SK-N-SH treated with all-trans-retinoic acid at 6 μM for 48 hours (cell line): ENCODE measurements around the gene ARSK.

Experiments
- TCF4 ChIP-seq: fragments of 250-450 bp; sonication (Bioruptor Pico); IDR thresholded peaks from 2 replicates; pipeline ENCODE4 v1.8.0; 2021; ENCODE audit warnings: mild to moderate bottlenecking, moderate library complexity, borderline replicate concordance
- ZFP3 ChIP-seq: fragments of 250-450 bp; sonication (Bioruptor Pico); IDR thresholded peaks from 2 replicates; pipeline ENCODE4 v1.5.0; 2020; ENCODE audit warnings: mild to moderate bottlenecking, moderate library complexity
- ZFP30 ChIP-seq: fragments of 450-650 bp; formaldehyde crosslinking; IDR thresholded peaks from 2 replicates; pipeline ENCODE4 v1.5.0; 2022; ENCODE audit warnings: mild to moderate bottlenecking, moderate library complexity
- ZNF565 ChIP-seq: fragments of 450-650 bp; formaldehyde crosslinking; conservative IDR thresholded peaks from 2 replicates; pipeline ENCODE4 v1.5.0; 2020; ENCODE audit warnings: low read depth, mild to moderate bottlenecking, moderate library complexity

DNA sequence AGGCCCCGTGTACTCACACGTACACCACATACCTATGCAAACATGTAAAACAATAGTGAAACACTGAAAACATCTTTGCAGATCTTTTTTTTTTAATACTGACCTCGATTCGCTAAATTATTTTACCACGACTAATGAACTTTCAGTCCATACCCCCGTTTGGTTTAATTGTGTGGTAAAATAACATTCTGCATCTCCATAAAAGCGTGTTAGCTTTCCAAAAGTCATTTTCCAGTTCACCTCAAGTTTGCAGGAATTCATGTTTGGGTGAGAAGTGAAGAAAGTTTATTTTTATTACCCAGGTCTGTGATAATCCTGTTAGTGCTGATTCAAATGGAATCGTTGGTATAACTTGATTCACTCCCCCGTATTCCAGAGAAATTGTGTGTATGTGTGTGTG lies 652 bp downstream of the ARSK start:
- TF ChIP-seq ZNF565 (CRISPR knock-in tag), result no peak
- TF ChIP-seq TCF4 (CRISPR knock-in tag), result no peak
- no peak for TF ChIP-seq ZFP30
- no peak for TF ChIP-seq ZFP3 (CRISPR knock-in tag)
